SK-N-MC (cell line): ENCODE data around the gene PROK1.

Experiments
- DNase-seq: peaks from one replicate; pipeline ENCODE4 v3.0.0-alpha.2; 2011; ENCODE audit warnings: low read depth, low spot score
- H3K27ac ChIP-seq: fragments of 200-600 bp; sonication (generic); 2 replicates; pipeline ENCODE4 v1.5.1; 2016; ENCODE audit warnings: mixed run types
- H3K36me3 ChIP-seq: fragments of 200-600 bp; sonication (generic); 2 replicates; pipeline ENCODE4 v1.6.1; 2017; ENCODE audit warnings: antibody characterized with exemption, low read length, mixed read lengths; ENCODE audit not compliant: insufficient read depth
- H3K4me3 ChIP-seq: fragments of 200-600 bp; sonication (generic); 2 replicates; pipeline ENCODE4 v1.5.1; 2016
- H3K9ac ChIP-seq: fragments of 200-600 bp; sonication (generic); 2 replicates; pipeline ENCODE4 v1.8.0; 2017; ENCODE audit warnings: mixed run types, mixed read lengths; ENCODE audit not compliant: insufficient read length
- H3K9me3 ChIP-seq: fragments of 200-600 bp; sonication (generic); 2 replicates; pipeline ENCODE4 v1.6.1; 2017; ENCODE audit warnings: low read depth, mild to moderate bottlenecking, antibody characterized with exemption, low read length, moderate library complexity, mixed read lengths
- EZH2 ChIP-seq: fragments of 200-600 bp; sonication (generic); IDR thresholded peaks from one replicate; pipeline ENCODE4 v1.6.1; 2017; ENCODE audit warnings: antibody characterized with exemption
- FOXP2 ChIP-seq: optimal IDR thresholded peaks from 2 replicates; pipeline ENCODE3; 2011; ENCODE audit warnings: mild to moderate bottlenecking, moderate library complexity; ENCODE audit not compliant: insufficient read depth; ENCODE audit errors: extremely low read length, control extremely low read depth
- POLR2AphosphoS5 ChIP-seq: IDR thresholded peaks from 2 replicates; pipeline ENCODE4 v1.6.1; 2012; ENCODE audit warnings: mild to moderate bottlenecking, low read depth, low read length, borderline replicate concordance

Gene PROK1

DNA sequence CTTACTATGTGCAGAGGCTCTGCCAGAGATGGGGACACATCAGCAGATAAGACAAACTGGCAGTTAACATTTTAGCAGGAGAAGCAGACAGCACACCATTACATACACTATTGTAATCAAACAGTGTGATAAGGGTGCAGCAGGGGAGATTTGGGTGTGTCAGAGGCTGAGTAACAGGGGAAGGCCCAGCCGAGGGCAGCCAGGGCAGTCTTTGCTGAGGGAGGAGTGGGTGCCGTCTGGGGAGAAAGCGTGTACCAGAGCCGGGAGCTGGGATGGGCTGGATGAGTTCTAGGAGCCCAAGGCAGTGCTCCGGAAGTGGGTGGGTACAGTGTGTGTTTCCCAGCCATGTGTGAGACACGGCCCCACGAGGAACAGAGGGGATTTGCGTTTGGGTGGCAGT is 36.8 kb downstream of the PROK1 start:
- no peak overlapping the region for H3K27ac ChIP-seq
- H3K9me3 ChIP-seq: no peaks in the 10 kb centered on the region
- DNase-seq: no peak
- no peak overlapping the region for H3K4me3 ChIP-seq
- no peaks in the 10 kb centered on the region for H3K36me3 ChIP-seq
- H3K9ac ChIP-seq: no peak overlapping the region
- TF ChIP-seq EZH2: no peak
- TF ChIP-seq POLR2AphosphoS5: no peak
- TF ChIP-seq FOXP2: no peak

- Histone ChIP-seq H3K9ac (no peak overlapping the region), H3K4me3 (no peak overlapping the region), H3K27ac (no peak overlapping the region), H3K9me3 (no peaks in the 10 kb centered on the region), H3K36me3 (no peaks in the 10 kb centered on the region)
- TF ChIP-seq POLR2AphosphoS5: no peak
- no peak for TF ChIP-seq FOXP2
- no peak for TF ChIP-seq EZH2
- DNase-seq: no peak
Observed at GRCh38 chr1:110488161-110488560, 37.2 kb downstream of the PROK1 start.

- H3K9ac ChIP-seq: no peak overlapping the region
- no peak overlapping the region for H3K27ac ChIP-seq
- TF ChIP-seq EZH2 (no peak), FOXP2 (no peak), POLR2AphosphoS5 (no peak)
- H3K36me3 ChIP-seq: no peaks in the 10 kb centered on the region
- no peak for DNase-seq
- H3K4me3 ChIP-seq: no peak overlapping the region
- H3K9me3 ChIP-seq: no peaks in the 10 kb centered on the region
Observed at GRCh38 chr1:110488867-110489266, 37.9 kb downstream of the PROK1 start.

GRCh38 chr1:110489406-110489805 is 38.5 kb downstream of the PROK1 start:
- DNase-seq: no peak
- TF ChIP-seq POLR2AphosphoS5 (no peak), FOXP2 (no peak), EZH2 (no peak)
- no peaks in the 10 kb centered on the region for H3K9me3 ChIP-seq

GRCh38 chr1:110489973-110490542 is 39.1 kb downstream of the PROK1 start:
- Histone ChIP-seq H3K27ac (no peak overlapping the region), H3K9me3 (no peaks in the 10 kb centered on the region), H3K4me3 (no peak overlapping the region), H3K9ac (no peak overlapping the region), H3K36me3 (no peaks in the 10 kb centered on the region)
- DNase-seq: no peak
- TF ChIP-seq POLR2AphosphoS5 (no peak), EZH2 (no peak), FOXP2 (no peak)

More at GRCh38 chr1:110489406-110489805, 38.5 kb downstream of the PROK1 start:
- Histone ChIP-seq H3K27ac (no peak overlapping the region), H3K9ac (no peak overlapping the region), H3K4me3 (no peak overlapping the region), H3K36me3 (no peaks in the 10 kb centered on the region)

DNA sequence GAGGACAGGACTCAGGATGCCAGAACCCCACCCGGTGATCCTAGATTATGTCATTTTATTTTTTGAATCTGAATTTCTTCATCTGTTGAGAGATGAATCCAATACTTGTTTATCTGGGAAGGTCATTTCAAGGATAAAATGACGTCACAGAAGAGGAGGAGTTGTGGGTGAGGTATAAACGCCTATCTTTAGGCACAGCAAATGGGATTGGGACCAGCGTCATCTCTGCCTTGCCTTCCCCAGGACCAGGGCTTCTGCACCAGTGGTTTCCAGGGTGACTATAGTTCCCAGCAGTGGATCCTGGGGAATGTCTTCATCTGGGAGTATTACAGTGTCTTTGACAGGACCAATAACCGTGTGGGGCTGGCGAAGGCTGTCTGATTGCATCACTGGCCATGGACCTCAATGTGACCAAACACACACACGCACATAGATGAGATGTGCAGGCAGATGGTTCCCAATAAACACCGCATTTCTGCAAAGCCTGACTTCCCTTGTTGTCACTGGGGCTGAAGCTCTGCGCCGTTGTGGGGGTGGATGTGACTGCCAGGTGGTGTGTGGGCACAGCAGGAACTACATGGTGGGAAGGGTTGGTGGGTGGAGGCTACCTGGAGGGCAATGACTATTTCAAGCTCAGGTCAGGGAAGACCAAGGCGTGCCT is 40.0 kb downstream of the PROK1 start:
- no peak for DNase-seq
- Histone ChIP-seq H3K4me3 (no peak overlapping the region), H3K36me3 (no peaks in the 10 kb centered on the region), H3K27ac (no peak overlapping the region), H3K9me3 (no peaks in the 10 kb centered on the region), H3K9ac (no peak overlapping the region)
- no peak for TF ChIP-seq EZH2
- TF ChIP-seq POLR2AphosphoS5: no peak

DNA sequence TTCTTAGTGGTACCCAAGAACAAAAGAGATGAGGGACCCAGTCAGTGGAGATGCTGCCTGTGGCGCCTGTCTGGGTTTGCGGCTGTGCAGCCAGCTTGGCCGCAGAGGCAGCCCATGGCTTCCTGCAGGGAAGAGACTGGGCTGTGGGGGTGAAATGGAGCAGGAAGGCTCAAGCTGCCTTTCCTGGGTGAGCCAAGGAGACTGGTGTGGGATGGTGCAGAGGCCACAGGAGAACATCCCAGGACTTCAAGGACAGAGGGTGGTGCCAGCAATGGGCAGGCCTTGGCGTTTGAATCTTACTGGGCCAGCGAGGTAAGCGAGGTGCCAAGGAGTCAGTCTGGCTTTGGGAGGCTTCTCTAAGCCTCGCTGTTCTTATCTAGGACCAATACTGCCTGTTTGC is 41.6 kb downstream of the PROK1 start:
- no peak overlapping the region for H3K27ac ChIP-seq

DNA sequence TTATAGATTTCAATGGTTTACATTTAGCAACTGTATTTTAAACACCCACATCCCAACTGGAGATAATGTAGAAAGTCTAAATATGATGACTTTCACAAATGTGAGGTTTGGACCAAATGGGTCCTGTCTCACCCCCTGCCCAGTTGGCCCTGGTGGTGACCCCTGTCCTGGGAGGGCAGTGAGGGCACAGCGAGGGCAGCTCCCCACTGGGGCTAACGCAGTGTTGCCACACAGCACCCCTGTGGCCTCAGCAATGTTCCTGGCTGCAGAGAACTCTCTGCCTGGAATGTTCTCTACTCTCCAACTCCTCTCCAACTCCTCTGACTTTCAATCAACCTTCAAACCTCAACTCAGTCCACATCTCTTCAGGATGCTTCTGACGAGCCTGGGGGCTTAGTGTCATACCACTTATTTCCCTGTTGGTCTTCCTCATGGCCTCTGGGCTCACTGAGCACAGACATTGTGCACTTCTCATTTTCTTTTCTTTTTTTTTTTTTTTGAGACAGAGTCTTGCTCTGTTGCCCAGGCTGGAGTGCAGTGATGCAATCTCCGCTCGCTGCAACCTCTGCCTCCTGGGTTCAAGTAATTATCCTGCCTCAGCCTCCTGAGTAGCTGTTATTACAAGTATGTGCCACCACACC is 42.2 kb downstream of the PROK1 start:
- Histone ChIP-seq H3K36me3 (no peaks in the 10 kb centered on the region), H3K4me3 (no peak overlapping the region), H3K9ac (no peak overlapping the region), H3K9me3 (no peaks in the 10 kb centered on the region), H3K27ac (no peak overlapping the region)
- TF ChIP-seq EZH2: no peak
- TF ChIP-seq FOXP2: no peak
- TF ChIP-seq POLR2AphosphoS5: no peak
- no peak for DNase-seq

More for the DNA sequence above, 41.6 kb downstream of the PROK1 start:
- no peaks in the 10 kb centered on the region for H3K9me3 ChIP-seq
- DNase-seq: no peak
- no peaks in the 10 kb centered on the region for H3K36me3 ChIP-seq
- TF ChIP-seq FOXP2: no peak
- no peak for TF ChIP-seq POLR2AphosphoS5
- TF ChIP-seq EZH2: no peak
- no peak overlapping the region for H3K9ac ChIP-seq
- no peak overlapping the region for H3K4me3 ChIP-seq
